Esophagus squamous epithelium (tissue), 5 donors: ENCODE results near the gene MEGF6. TPM values are rescaled to one million over a fixed set of nuclear protein-coding genes. Genes with fewer than 3 reads are reported as not detected.

ENCODE experiments used
- DNase-seq: peaks from one replicate; lab custom pipeline; 2025; lab: John Stamatoyannopoulos, UW
- H3K27ac ChIP-seq, 4 donors: fragments of 200-600 bp; sonication (generic); one replicate each; pipeline ENCODE4 v1.5.1; 2016 to 2019; ENCODE audit warnings: mild to moderate bottlenecking in 1 of 4
- H3K27me3 ChIP-seq, 4 donors: fragments of 200-600 bp; sonication (generic); 1 replicate in 3 of 4; 2 replicates in 1 of 4; pipeline versions ENCODE4 v1.5.1 to v1.6.0; 2017 to 2021; ENCODE audit warnings: antibody characterized with exemption in 1 of 4
- H3K36me3 ChIP-seq, 3 donors: fragments of 200-600 bp; sonication (generic); one replicate each; pipeline ENCODE4 v1.5.1; 2016 to 2019
- H3K4me1 ChIP-seq, 3 donors: fragments of 200-600 bp; sonication (generic); one replicate each; pipeline ENCODE4 v1.5.1; 2017 to 2019
- H3K4me3 ChIP-seq, 4 donors: fragments of 200-600 bp; sonication (generic); 1 replicate in 3 of 4; 2 replicates in 1 of 4; pipeline ENCODE4 v1.5.1; 2016 to 2019; ENCODE audit warnings: mild to moderate bottlenecking in 2 of 4, moderate library complexity in 1 of 4
- H3K9me3 ChIP-seq, 3 donors: fragments of 200-600 bp; sonication (generic); one replicate each; pipeline ENCODE4 v1.5.1; 2016 to 2019
- POLR2A ChIP-seq, 4 donors: fragments of 450-650 bp; IDR thresholded peaks; one replicate each; pipeline ENCODE4 v1.6.1; 2017; ENCODE audit warnings: antibody characterized with exemption in 4 of 4, mild to moderate bottlenecking in 4 of 4, moderate library complexity in 3 of 4
- WGBS, 2 donors: methylation state at CpG; one replicate each; pipeline ENCODE4 v1.1.5; 2018; 5-methylcytosine and 5-hydroxymethylcytosine counted together
- intact Hi-C: fragments of 100-400 bp; cut with DNase I; formaldehyde crosslinking; loops from one replicate; pipeline ENCODE4 v1.15.0; 2022
- total RNA-seq, 4 donors: library from RNA; depleted of rRNA; stranded (reverse); fragments of >200 nt; gene quantifications; one replicate each; pipeline ENCODE4 v1.1.0, GENCODE V29; 2016
- TF ChIP-seq, protein P1 (sequence below), 6 experiments: fragments of 450-650 bp in 4 of 6; fragments of 200-600 bp in 2 of 6; sonication (generic) in 2 of 6; IDR thresholded peaks; one replicate each; pipeline ENCODE4 v1.5.1; 2016 to 2019; ENCODE audit warnings: antibody characterized with exemption in 6 of 6, mild to moderate bottlenecking in 4 of 6, moderate library complexity in 4 of 6
- donor health status: DM: yes; HTN: yes; CAD: no.

The MEGF6 gene
- total RNA-seq, 4 donors from 2014 or later, result 8.8 to 27.1 (median 16.8) TPM

DNA sequence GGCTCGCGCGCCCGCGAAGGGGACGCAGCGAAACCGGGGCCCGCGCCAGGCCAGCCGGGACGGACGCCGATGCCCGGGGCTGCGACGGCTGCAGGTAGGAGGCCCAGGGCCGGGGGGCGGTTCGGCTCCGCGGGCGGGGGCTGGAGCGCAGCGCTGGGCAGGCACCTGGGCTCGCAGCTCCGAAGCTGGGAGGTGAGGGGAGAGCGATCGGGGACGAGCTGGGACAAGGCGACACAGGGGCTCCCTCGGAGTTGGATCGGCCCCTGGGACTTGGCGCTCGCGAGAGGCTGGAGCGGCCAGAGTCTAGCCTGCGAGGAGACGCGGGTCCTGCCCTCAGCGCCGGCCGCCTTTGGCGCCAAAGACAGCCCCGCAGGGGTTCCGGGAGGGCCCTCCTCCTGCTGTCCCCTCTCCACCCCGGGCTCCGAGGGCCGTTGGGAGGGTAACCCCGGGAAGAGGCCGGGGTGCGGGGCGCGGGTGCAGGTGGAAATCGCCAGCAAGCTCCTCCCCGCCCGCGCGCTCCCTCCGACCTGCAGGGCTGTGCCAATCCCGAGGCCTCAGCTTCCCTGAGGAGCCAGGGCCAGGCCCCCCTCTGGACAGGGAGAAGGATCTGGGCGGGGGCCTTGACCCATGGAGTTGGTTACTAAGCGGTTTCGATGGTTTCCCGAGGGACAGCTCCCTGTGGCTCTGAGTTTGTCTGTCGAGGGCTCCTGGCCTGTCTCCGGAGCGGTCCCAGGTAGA is 41.4 kb upstream of the MEGF6 start:
- intact Hi-C loops, result no loop called here
- TF ChIP-seq, protein P1, sequence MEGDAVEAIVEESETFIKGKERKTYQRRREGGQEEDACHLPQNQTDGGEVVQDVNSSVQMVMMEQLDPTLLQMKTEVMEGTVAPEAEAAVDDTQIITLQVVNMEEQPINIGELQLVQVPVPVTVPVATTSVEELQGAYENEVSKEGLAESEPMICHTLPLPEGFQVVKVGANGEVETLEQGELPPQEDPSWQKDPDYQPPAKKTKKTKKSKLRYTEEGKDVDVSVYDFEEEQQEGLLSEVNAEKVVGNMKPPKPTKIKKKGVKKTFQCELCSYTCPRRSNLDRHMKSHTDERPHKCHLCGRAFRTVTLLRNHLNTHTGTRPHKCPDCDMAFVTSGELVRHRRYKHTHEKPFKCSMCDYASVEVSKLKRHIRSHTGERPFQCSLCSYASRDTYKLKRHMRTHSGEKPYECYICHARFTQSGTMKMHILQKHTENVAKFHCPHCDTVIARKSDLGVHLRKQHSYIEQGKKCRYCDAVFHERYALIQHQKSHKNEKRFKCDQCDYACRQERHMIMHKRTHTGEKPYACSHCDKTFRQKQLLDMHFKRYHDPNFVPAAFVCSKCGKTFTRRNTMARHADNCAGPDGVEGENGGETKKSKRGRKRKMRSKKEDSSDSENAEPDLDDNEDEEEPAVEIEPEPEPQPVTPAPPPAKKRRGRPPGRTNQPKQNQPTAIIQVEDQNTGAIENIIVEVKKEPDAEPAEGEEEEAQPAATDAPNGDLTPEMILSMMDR (IDR thresholded peaks at IDR 0.05), result no peak
- no peak for TF ChIP-seq POLR2A (IDR thresholded peaks at IDR 0.05)
- 63% methylated on average over 3 of the region's 68 CpGs; no CpG with 5 or more reads in 1 of the 2 donors for whole genome bisulfite sequencing, 2 donors
- peaks cover 29 to 52% (median 37%) of the 10 kb centered on the region in 3 donors for H3K4me1 ChIP-seq
- no peak overlapping the region for H3K27ac ChIP-seq
- peaks cover 12 to 75% (median 20%) of the 10 kb centered on the region in 4 donors for H3K27me3 ChIP-seq
- peaks cover 0 to 3% (median 0%) of the 10 kb centered on the region in 3 donors for H3K36me3 ChIP-seq
- H3K9me3 ChIP-seq, result no peaks in the 10 kb centered on the region
- H3K4me3 ChIP-seq, result peak overlapping the region; percentile 4 to 77 (median 49)
- DNase-seq, result no peak

DNA sequence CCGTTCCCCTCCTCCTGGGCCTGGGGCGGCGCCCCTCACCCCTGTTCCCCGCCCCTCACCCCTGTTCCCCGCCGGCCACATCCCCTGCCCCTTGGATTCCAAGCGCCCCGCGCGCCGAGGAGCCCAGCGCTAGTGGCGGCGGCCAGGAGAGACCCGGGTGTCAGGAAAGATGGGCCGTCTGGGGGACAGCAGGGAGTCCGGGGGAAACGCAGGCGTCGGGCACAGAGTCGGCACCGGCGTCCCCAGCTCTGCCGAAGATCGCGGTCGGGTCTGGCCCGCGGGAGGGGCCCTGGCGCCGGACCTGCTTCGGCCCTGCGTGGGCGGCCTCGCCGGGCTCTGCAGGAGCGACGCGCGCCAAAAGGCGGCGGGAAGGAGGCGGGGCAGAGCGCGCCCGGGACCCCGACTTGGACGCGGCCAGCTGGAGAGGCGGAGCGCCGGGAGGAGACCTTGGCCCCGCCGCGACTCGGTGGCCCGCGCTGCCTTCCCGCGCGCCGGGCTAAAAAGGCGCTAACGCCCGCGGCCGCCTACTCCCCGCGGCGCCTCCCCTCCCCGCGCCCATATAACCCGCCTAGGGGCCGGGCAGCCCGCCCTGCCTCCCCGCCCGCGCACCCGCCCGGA is 40.7 kb upstream of the MEGF6 start, which contains the start of gene TP73:
Gene TP73 (plus strand): TSS at position 587 of the 618 bp plus-strand sequence. CDS start 29,850 bp downstream, outside the sequence.
- Histone ChIP-seq H3K36me3 (peaks cover 0 to 10% (median 4%) of the 10 kb centered on the region in 3 donors), H3K9me3 (no peaks in the 10 kb centered on the region), H3K27me3 (peaks cover 12 to 68% (median 20%) of the 10 kb centered on the region in 4 donors), H3K4me3 (peak within 1 kb of the TSS; percentile 12 to 77 (median 49)), H3K27ac (no peak within 1 kb of the TSS), H3K4me1 (peaks cover 29 to 52% (median 37%) of the 10 kb centered on the region in 3 donors)
- TF ChIP-seq, protein P1 (IDR thresholded peaks at IDR 0.05), result no peak
- intact Hi-C loops, result no loop called here
- no peak for DNase-seq
- WGBS, 2 donors, result 0% methylated on average over 14 of the region's 80 CpGs; no CpG with 5 or more reads in 1 of the 2 donors

DNA sequence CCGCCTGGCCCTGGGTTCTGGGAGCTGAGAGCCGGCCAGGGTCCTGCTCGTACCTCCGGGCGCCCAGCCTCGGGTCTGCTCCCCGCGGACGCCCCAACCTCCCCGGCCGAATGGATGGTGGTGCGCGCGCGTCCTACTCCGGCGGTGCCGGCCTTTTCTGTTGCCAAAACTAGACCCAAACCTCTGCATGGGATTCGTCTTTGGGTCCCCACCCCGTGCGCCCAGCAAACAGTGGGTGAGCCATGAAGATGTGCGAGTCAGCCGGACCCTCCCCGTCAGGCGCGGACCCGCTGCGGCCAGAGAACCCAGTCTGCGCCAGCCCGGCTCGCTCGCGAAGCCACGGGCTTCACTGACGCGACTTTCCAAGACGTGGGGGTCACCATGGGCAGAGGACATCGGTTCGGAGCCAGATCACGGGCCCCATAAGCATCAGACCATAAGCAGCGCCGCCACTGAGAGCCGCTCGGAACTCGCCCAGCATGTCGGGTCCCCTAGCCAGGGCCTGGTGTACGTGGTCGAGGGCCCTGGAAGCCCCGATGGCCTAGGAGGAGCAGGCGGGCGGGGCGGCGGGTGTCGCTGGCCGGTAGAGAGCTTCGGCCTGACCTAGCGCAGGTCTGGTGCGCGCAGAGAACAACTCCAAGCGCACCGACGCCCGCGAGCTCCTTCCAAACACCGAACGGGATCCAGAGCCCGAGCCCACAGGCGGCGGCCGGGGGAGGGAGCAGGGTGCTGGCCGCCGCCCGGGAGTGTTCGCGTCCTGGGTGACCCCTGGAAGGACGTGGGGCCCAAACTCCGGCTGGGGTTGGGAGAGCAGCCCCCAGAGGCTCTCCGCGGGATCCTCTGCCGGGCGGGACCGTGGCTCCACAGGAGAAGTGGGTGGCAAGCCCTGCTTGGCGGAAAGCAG is 40.0 kb upstream of the MEGF6 start:
- peak overlapping the region; percentile 12 to 77 (median 49) for H3K4me3 ChIP-seq
- WGBS, 2 donors, result no CpG with 5 or more reads among the region's 83 CpGs
- H3K27me3 ChIP-seq, result peaks cover 12 to 62% (median 20%) of the 10 kb centered on the region in 4 donors
- no peak overlapping the region for H3K27ac ChIP-seq
- peaks cover 29 to 52% (median 37%) of the 10 kb centered on the region in 3 donors for H3K4me1 ChIP-seq
- H3K36me3 ChIP-seq, result peaks cover 0 to 17% (median 11%) of the 10 kb centered on the region in 3 donors
- intact Hi-C loops, result no loop called here
- no peaks in the 10 kb centered on the region for H3K9me3 ChIP-seq
- no peak for TF ChIP-seq POLR2A (IDR thresholded peaks at IDR 0.05)
- TF ChIP-seq, protein P1 (IDR thresholded peaks at IDR 0.05), result no peak
- no peak for DNase-seq

- peak overlapping the region; percentile 60 to 77 (median 70) for H3K4me3 ChIP-seq
- no peak for TF ChIP-seq POLR2A (IDR thresholded peaks at IDR 0.05)
- TF ChIP-seq, protein P1 (IDR thresholded peaks at IDR 0.05), result no peak
- H3K9me3 ChIP-seq, result no peaks in the 10 kb centered on the region
- peaks cover 0 to 26% (median 16%) of the 10 kb centered on the region in 3 donors for H3K36me3 ChIP-seq
- intact Hi-C loops, result no loop called here
- no peak overlapping the region for H3K27ac ChIP-seq
- 26% methylated on average over 18 to 29 of the region's 50 CpGs for WGBS, 2 donors
- DNase-seq, result no peak
- peaks cover 12 to 54% (median 20%) of the 10 kb centered on the region in 4 donors for H3K27me3 ChIP-seq
- peaks cover 29 to 52% (median 37%) of the 10 kb centered on the region in 3 donors for H3K4me1 ChIP-seq
These were observed 39.1 kb upstream of the MEGF6 start for GRCh38 chr1:3650248-3651025.
